Tibial artery (tissue), 4 donors: ENCODE data around the gene GLIS1.

ENCODE experiments used
- DNase-seq, 2 donors: peaks; one replicate each; pipeline ENCODE4 v3.0.0-alpha.2; 2019
- H3K27ac ChIP-seq, 2 donors: fragments of 200-600 bp; sonication (generic) in 1 of 2; 1 replicate in 1 of 2; 2 replicates in 1 of 2; pipeline ENCODE4 v1.5.1; 2018 to 2019; ENCODE audit warnings: mild to moderate bottlenecking in 1 of 2
- H3K27me3 ChIP-seq, 2 donors: fragments of 200-600 bp; sonication (generic) in 1 of 2; one replicate each; pipeline versions ENCODE4 v1.5.1 to v1.6.0; 2016 to 2019
- H3K36me3 ChIP-seq, 3 donors: fragments of 200-600 bp; sonication (generic) in 2 of 3; one replicate each; pipeline ENCODE4 v1.5.1; 2016 to 2019; ENCODE audit warnings: mild to moderate bottlenecking in 2 of 3
- H3K4me1 ChIP-seq, 4 donors: fragments of 200-600 bp; sonication (generic) in 2 of 4; 1 replicate in 3 of 4; 2 replicates in 1 of 4; pipeline ENCODE4 v1.5.1; 2016 to 2019
- H3K4me3 ChIP-seq, 2 donors: fragments of 200-600 bp; sonication (generic) in 1 of 2; 1 replicate in 1 of 2; 2 replicates in 1 of 2; pipeline ENCODE4 v1.5.1; 2018 to 2019; ENCODE audit warnings: mild to moderate bottlenecking in 2 of 2
- H3K9me3 ChIP-seq, 3 donors: fragments of 200-600 bp; sonication (generic) in 1 of 3; one replicate each; pipeline ENCODE4 v1.5.1; 2016 to 2019
- intact Hi-C: fragments of 100-400 bp; cut with DNase I; formaldehyde crosslinking; loops from one replicate; pipeline ENCODE4 v1.15.0; 2023; ENCODE audit warnings: low total_unique reads
- TF ChIP-seq, protein P1 (sequence below), 2 experiments: fragments of 200-600 bp in 1 of 2; fragments of 450-650 bp in 1 of 2; IDR thresholded peaks; one replicate each; pipeline ENCODE4 v1.5.1; 2017 to 2019; ENCODE audit warnings: antibody characterized with exemption in 2 of 2, mild to moderate bottlenecking in 1 of 2, moderate library complexity in 1 of 2

GLIS1 gene

DNA sequence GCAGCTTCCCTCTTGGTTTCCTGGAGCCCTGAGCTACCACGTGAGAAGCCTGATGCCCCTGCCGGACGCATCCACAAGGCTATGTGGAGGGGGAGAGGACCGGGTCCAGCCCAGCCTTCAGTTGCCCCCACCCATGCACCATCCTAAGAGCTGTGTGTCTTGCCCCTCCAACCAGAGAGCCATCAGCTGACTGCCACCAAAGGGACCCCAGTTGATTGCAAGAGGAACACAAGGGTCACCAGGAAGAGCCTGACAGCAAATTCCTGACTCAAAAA lies 81.5 kb downstream of the GLIS1 start:
- H3K4me3 ChIP-seq = no peak overlapping the region
- no peak overlapping the region for H3K27ac ChIP-seq
- TF ChIP-seq, protein P1, sequence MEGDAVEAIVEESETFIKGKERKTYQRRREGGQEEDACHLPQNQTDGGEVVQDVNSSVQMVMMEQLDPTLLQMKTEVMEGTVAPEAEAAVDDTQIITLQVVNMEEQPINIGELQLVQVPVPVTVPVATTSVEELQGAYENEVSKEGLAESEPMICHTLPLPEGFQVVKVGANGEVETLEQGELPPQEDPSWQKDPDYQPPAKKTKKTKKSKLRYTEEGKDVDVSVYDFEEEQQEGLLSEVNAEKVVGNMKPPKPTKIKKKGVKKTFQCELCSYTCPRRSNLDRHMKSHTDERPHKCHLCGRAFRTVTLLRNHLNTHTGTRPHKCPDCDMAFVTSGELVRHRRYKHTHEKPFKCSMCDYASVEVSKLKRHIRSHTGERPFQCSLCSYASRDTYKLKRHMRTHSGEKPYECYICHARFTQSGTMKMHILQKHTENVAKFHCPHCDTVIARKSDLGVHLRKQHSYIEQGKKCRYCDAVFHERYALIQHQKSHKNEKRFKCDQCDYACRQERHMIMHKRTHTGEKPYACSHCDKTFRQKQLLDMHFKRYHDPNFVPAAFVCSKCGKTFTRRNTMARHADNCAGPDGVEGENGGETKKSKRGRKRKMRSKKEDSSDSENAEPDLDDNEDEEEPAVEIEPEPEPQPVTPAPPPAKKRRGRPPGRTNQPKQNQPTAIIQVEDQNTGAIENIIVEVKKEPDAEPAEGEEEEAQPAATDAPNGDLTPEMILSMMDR (IDR thresholded peaks at IDR 0.05) = no peak
- H3K36me3 ChIP-seq = no peaks in the 10 kb centered on the region
- H3K27me3 ChIP-seq = peaks cover 0 to 54% of the 10 kb centered on the region in 2 donors
- H3K4me1 ChIP-seq = no peaks in the 10 kb centered on the region
- H3K9me3 ChIP-seq = no peaks in the 10 kb centered on the region
- intact Hi-C loops = no loop called here
- DNase-seq = no peak

DNA sequence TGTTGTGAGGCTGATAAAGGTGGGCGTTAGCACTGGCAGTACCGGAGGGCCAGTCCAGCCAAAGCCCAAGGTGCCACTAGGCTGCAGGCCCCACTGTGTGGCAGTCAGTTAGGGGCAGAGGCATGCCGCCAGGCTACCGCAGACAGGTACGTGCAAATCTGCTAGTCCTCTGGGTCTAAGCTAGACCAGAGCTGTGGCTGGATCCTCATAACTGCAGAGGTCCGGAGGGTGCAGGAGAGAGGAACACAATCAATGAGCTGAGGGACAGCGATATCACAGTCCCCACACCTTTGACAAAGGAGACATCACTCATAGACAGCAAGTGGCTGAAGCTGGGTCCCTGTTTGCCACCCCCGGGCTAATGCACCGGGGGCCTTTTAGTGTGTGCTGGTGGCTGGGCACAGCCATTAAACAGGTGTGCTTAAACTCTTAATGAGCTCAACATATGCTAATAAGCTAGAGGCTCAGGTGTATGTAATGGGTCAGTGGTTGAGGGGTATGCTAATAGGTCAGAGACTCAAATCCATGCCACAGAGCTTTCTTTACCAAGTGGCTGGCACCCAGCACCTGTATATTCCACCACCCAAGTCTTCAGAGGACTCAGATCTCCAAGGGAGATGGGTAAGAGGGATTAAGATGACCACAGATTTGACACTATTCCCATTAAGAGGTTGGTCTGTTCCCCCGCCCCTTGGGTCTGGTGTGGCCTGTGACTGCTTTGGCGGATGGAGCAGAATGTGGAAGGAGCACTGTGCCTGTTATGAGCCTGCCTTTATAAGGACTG lies 82.0 kb downstream of the GLIS1 start:
- Histone ChIP-seq H3K27ac (no peak overlapping the region), H3K4me1 (no peaks in the 10 kb centered on the region), H3K36me3 (no peaks in the 10 kb centered on the region), H3K27me3 (peaks cover 0 to 57% of the 10 kb centered on the region in 2 donors), H3K9me3 (no peaks in the 10 kb centered on the region), H3K4me3 (no peak overlapping the region)
- no peak for DNase-seq
- intact Hi-C loops = no loop called here
- TF ChIP-seq, protein P1 (IDR thresholded peaks at IDR 0.05) = no peak

DNA sequence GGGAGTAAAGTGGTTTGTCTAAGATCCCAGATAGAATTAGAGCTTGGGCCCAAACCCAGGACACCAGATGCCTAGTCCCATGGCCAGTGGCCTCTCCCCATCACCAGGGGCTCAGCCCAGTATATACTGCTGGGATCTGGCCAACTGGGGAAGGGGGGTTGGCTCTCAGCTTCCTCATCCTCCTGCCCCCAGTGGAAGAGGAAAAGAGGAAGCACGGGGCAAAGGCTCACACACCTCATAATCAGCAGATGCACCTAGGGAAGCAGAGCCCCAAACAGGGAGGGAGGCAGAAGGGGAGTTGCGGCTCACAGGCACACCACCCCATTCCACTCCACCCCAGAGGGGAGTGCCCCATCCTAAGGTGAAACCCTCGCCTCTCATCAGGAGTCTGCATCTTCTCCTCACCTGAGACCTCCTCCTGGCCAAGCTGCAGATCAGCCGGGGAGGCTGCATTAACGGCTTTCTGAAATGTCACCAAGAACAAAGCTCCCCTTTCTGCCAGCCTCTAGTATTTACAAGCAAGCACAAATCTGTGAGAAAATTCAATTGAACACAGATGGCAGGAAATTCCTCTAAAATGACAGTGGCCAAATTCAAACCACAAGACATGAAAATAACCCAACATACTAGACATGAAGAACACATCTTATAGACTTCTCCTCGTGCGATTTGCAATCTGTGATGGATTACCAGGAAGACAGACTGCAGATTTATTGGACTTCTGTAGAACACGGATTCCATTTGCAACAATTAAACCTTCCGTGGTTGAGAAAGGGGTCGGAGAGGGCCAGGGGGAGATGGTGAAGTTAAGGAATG lies 82.8 kb downstream of the GLIS1 start:
- H3K27ac ChIP-seq = no peak overlapping the region
- TF ChIP-seq, protein P1 (IDR thresholded peaks at IDR 0.05) = no peak

DNA sequence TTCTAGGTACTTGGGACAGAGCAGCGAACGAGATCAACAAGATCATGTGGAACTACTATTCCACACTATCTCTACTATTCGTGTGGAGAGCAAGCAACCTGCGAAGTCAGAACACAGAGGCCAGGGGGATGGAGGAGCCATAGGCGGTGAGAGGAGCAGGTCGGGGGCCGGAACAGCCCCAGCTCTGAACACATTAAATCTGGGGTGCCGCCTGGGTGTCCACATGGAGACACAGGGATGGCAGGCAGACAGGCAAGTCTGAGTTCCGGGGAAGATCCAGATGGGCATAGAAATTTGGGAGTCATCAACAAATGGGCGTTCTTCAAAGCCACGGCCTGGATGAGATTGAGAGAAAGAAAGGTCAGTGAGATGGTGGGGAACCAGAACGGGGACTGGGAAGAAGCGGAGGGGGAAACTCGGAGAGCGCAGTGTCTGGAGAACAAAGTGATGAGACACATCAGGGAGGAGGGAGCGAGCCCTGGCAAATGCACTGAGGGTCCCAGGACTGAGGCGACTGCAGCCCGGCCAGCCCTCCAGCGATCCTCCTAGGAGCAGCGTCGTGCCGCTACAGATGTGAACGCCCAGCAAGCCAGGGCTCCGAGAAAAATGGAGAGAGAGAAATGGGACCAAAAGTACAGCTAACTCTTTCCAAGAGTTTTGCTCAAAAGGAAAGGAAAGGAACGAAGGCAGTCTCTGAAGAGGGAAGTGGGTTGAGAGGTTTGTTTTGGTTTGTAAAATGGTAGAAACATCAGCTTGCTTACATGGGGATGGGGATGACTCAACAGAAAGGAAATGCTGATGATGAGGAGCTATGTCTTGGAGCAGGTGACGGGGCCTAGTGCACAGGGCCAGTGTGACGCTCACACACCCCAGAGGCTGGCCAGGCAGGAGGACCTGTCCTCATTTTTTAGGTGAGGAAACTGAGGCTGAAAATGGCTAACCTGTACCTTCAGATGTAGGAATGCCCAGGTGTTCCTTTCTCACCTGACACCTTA lies 84.5 kb downstream of the GLIS1 start:
- no peaks in the 10 kb centered on the region for H3K4me1 ChIP-seq
- H3K9me3 ChIP-seq = no peaks in the 10 kb centered on the region
- no peak overlapping the region for H3K4me3 ChIP-seq
- intact Hi-C loops = no loop called here
- peaks cover 0 to 48% of the 10 kb centered on the region in 2 donors for H3K27me3 ChIP-seq
- no peak overlapping the region for H3K27ac ChIP-seq
- TF ChIP-seq, protein P1 (IDR thresholded peaks at IDR 0.05) = no peak
- peak in 1 of 2 donors; percentile 41 for DNase-seq
- H3K36me3 ChIP-seq = no peaks in the 10 kb centered on the region

More for the DNA sequence above, 82.8 kb downstream of the GLIS1 start:
- Histone ChIP-seq H3K4me3 (no peak overlapping the region), H3K9me3 (no peaks in the 10 kb centered on the region), H3K27me3 (peaks cover 0 to 54% of the 10 kb centered on the region in 2 donors), H3K4me1 (no peaks in the 10 kb centered on the region), H3K36me3 (no peaks in the 10 kb centered on the region)
- no peak for DNase-seq
- intact Hi-C loops = no loop called here

DNA sequence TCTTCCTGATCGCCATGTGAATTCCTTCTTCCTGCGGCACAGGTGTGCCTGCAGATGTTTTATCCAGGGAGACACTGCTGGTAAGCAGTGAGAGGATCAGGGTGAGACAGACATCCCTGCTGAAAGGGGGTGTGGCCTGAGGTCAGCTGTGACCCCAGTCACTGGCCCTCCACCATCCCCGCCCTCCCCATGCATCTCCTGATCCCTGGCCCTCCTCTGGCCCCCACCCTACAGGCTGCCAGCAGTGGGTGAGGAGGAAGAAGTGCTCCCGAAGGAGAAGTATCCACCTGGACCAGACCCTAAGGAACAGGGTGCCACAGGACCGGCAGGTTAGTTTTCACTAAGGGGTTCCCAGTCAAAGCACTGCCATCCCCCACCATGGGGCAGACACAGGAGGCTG lies 85.3 kb downstream of the GLIS1 start:
- Histone ChIP-seq H3K4me3 (no peak overlapping the region), H3K27me3 (peaks cover 0 to 41% of the 10 kb centered on the region in 2 donors), H3K9me3 (no peaks in the 10 kb centered on the region), H3K27ac (no peak overlapping the region), H3K4me1 (no peaks in the 10 kb centered on the region), H3K36me3 (no peaks in the 10 kb centered on the region)
- TF ChIP-seq, protein P1 (IDR thresholded peaks at IDR 0.05) = no peak
- intact Hi-C loops = no loop called here
- peak in 1 of 2 donors; percentile 59 for DNase-seq
